Stimulated activated CD8-positive, alpha-beta memory T cell treated with anti-CD3 and anti-CD28 coated beads, Interleukin-15, amount 100 ng/mL, for 24 hours (primary cell): Measurements from ENCODE around the gene IPCEF1.
"Not testable (repeated sequence)": the region's sequence is repeated elsewhere in the genome, so short reads cannot be mapped to it uniquely, and the experiment has no call there.

Source experiments
- DNase-seq: peaks from one replicate; pipeline ENCODE4 v3.0.0-alpha.2; 2020; ENCODE audit warnings: low read depth

IPCEF1 gene

GRCh38 chr6:154246723-154247118, 109.9 kb downstream of the IPCEF1 start:
- DNase-seq, result no peak

GRCh38 chr6:154245506-154245905, 111.1 kb downstream of the IPCEF1 start:
- DNase-seq, result no peak

- no peak for DNase-seq
These were observed 112.5 kb downstream of the IPCEF1 start for GRCh38 chr6:154243793-154244750.

- DNase-seq, result no peak
These were observed 113.8 kb downstream of the IPCEF1 start for GRCh38 chr6:154242617-154243357.

GRCh38 chr6:154241581-154241980, 115.0 kb downstream of the IPCEF1 start:
- DNase-seq, result no peak

GRCh38 chr6:154241061-154241460, 115.5 kb downstream of the IPCEF1 start:
- DNase-seq, result not testable (repeated sequence)

- no peak for DNase-seq
These were observed 117.2 kb downstream of the IPCEF1 start for GRCh38 chr6:154239392-154239791.

GRCh38 chr6:154238831-154239230, 117.8 kb downstream of the IPCEF1 start:
- DNase-seq, result no peak

- DNase-seq, result no peak
These were observed 119.8 kb downstream of the IPCEF1 start for GRCh38 chr6:154236646-154237301.

- no peak for DNase-seq
These were observed 122.4 kb downstream of the IPCEF1 start for GRCh38 chr6:154234019-154234772.

- no peak for DNase-seq
These were observed 123.2 kb downstream of the IPCEF1 start for GRCh38 chr6:154233383-154233782.

GRCh38 chr6:154232013-154232910, 124.3 kb downstream of the IPCEF1 start:
- DNase-seq, result no peak

GRCh38 chr6:154230910-154231595, 125.5 kb downstream of the IPCEF1 start:
- DNase-seq, result no peak

- no peak for DNase-seq
These were observed 126.2 kb downstream of the IPCEF1 start for GRCh38 chr6:154230393-154230792.

GRCh38 chr6:154229786-154230185, 126.8 kb downstream of the IPCEF1 start:
- no peak for DNase-seq

GRCh38 chr6:154228521-154228905, 128.1 kb downstream of the IPCEF1 start:
- DNase-seq, result no peak

- DNase-seq, result no peak
These were observed 128.6 kb downstream of the IPCEF1 start for GRCh38 chr6:154227862-154228520.

GRCh38 chr6:154226461-154226860, 130.1 kb downstream of the IPCEF1 start:
- no peak for DNase-seq

GRCh38 chr6:154223296-154223695, 133.3 kb downstream of the IPCEF1 start:
- DNase-seq, result no peak

- no peak for DNase-seq
These were observed 133.9 kb downstream of the IPCEF1 start for GRCh38 chr6:154222716-154223115.
